Lung (tissue), 12 donors: ENCODE results near the gene PARVB. TPM values are rescaled to one million over a fixed set of nuclear protein-coding genes. Genes with fewer than 3 reads are reported as not detected.

ENCODE experiments used
- ATAC-seq: fragments of 200-7000 bp; cut with Tn5 transposase; one replicate; pipeline ENCODE4 v1.9.1; 2020; ENCODE audit warnings: moderate number of reproducible peaks; ENCODE audit not compliant: insufficient read depth, low FRiP score
- DNase-seq, 3 donors: peaks; one replicate each; pipeline ENCODE4 v3.0.0-alpha.2; 2013 to 2017
- H3K27ac ChIP-seq, 2 donors: one replicate each; pipeline ENCODE4 v1.5.1; 2013; ENCODE audit warnings: mild to moderate bottlenecking in 2 of 2, moderate library complexity in 2 of 2, control low read depth in 1 of 2, inconsistent platforms in 1 of 2, low read depth in 1 of 2, low read length in 1 of 2
- H3K27me3 ChIP-seq, 3 donors: one replicate each; pipeline ENCODE4 v1.5.1; 2013; ENCODE audit warnings: low read length in 2 of 3; ENCODE audit not compliant: control insufficient read depth in 3 of 3, insufficient read depth in 3 of 3
- H3K36me3 ChIP-seq, 4 donors: one replicate each; pipeline ENCODE4 v1.5.1; 2013; ENCODE audit warnings: low read length in 4 of 4, mild to moderate bottlenecking in 1 of 4, moderate library complexity in 1 of 4; ENCODE audit not compliant: control insufficient read depth in 4 of 4, insufficient read depth in 4 of 4
- H3K4me1 ChIP-seq, 5 donors: one replicate each; pipeline ENCODE4 v1.5.1; 2013; ENCODE audit warnings: low read length in 5 of 5, mild to moderate bottlenecking in 2 of 5, moderate library complexity in 1 of 5; ENCODE audit not compliant: control insufficient read depth in 5 of 5, insufficient read depth in 5 of 5
- H3K4me3 ChIP-seq: one replicate; pipeline ENCODE4 v1.5.1; 2013; ENCODE audit warnings: mild to moderate bottlenecking, control low read depth, moderate library complexity
- H3K9ac ChIP-seq, 2 donors: one replicate each; pipeline ENCODE4 v1.5.1; 2013; ENCODE audit warnings: low read length in 2 of 2, control low read depth in 1 of 2; ENCODE audit not compliant: insufficient read depth in 1 of 2
- H3K9me3 ChIP-seq, 4 donors: one replicate each; pipeline ENCODE4 v1.5.1; 2013; ENCODE audit warnings: low read length in 3 of 4, mild to moderate bottlenecking in 1 of 4, moderate library complexity in 1 of 4; ENCODE audit not compliant: control insufficient read depth in 4 of 4, insufficient read depth in 3 of 4
- CTCF ChIP-seq: IDR thresholded peaks from 2 replicates; pipeline ENCODE4 v1.5.1; 2012; ENCODE audit warnings: mild to moderate bottlenecking; ENCODE audit errors: control extremely low read depth, extremely low read depth
- WGBS, 2 donors: extraction: QIAGEN DNeasy Blood & Tissue Kit; methylation state at CpG; one replicate each; pipeline ENCODE4 v1.1.7; 2013; 5-methylcytosine and 5-hydroxymethylcytosine counted together
- polyA plus RNA-seq, 2 donors: library from polyadenylated mRNA; stranded (reverse); fragments of 200-250 nt; gene quantifications; one replicate each; pipeline ENCODE4 v1.2.1, GENCODE V29; 2013
- total RNA-seq, 2 donors: library from RNA; depleted of rRNA in 1 of 2; stranded (reverse); fragments of >200 nt in 1 of 2; gene quantifications; one replicate each; pipeline ENCODE4 v1.2.1, GENCODE V29; 2014 to 2021
- donor health status: control.
- donor health status: control.
- donor health status: Bipolar disorder and iron deficiency.
- donor health status: healthy.
- donor health status: DM: yes; HTN: yes; CAD: no.

Gene PARVB
- total and polyA plus RNA-seq, 4 donors: 16.9 to 64.2 (median 49.7) TPM

GRCh38 chr22:44112191-44112590 is 88.1 kb downstream of the PARVB start:
- no peak for DNase-seq

GRCh38 chr22:44116331-44116730 is 92.2 kb downstream of the PARVB start:
- no peaks in the 10 kb centered on the region for H3K27me3 ChIP-seq
- peaks cover 0 to 3% (median 2%) of the 10 kb centered on the region in 4 donors for H3K36me3 ChIP-seq
- H3K9me3 ChIP-seq: peaks cover 0 to 1% (median 0%) of the 10 kb centered on the region in 4 donors
- H3K27ac ChIP-seq: no peak overlapping the region
- no peak overlapping the region for H3K9ac ChIP-seq
- 92 to 94% methylated on average over 12 of the region's 12 CpGs for WGBS, 2 donors
- ATAC-seq (no peak), DNase-seq (no peak)
- no peak overlapping the region for H3K4me3 ChIP-seq
- peaks cover 0 to 2% (median 0%) of the 10 kb centered on the region in 5 donors for H3K4me1 ChIP-seq
- TF ChIP-seq CTCF: no peak

More at GRCh38 chr22:44112191-44112590, 88.1 kb downstream of the PARVB start:
- Histone ChIP-seq H3K4me1 (peaks cover 0 to 18% (median 8%) of the 10 kb centered on the region in 5 donors), H3K9me3 (no peaks in the 10 kb centered on the region), H3K9ac (no peak overlapping the region), H3K36me3 (no peaks in the 10 kb centered on the region), H3K4me3 (no peak overlapping the region), H3K27me3 (no peaks in the 10 kb centered on the region), H3K27ac (no peak overlapping the region)
- whole genome bisulfite sequencing, 2 donors: 91 to 98% methylated on average over 11 of the region's 11 CpGs
- TF ChIP-seq CTCF: no peak
- ATAC-seq: no peak

GRCh38 chr22:44116755-44117684 is 92.9 kb downstream of the PARVB start:
- Histone ChIP-seq H3K4me1 (peaks cover 0 to 2% (median 0%) of the 10 kb centered on the region in 5 donors), H3K9me3 (peaks cover 0 to 5% (median 0%) of the 10 kb centered on the region in 4 donors), H3K36me3 (peaks cover 0 to 3% (median 2%) of the 10 kb centered on the region in 4 donors), H3K27ac (no peak overlapping the region), H3K27me3 (no peaks in the 10 kb centered on the region), H3K9ac (no peak overlapping the region), H3K4me3 (no peak overlapping the region)
- no peak for ATAC-seq
- TF ChIP-seq CTCF: no peak
- 70 to 79% methylated on average over 15 to 16 of the region's 16 CpGs for WGBS, 2 donors
- DNase-seq: no peak
